OCI-LY3 (cell line): ENCODE data around the gene LSR.

Experiments
- EZH2phosphoT487 ChIP-seq: fragments of 200-600 bp; shearing (Covaris generic); IDR thresholded peaks from 2 replicates; pipeline ENCODE4 v1.6.1; 2018; ENCODE audit warnings: antibody characterized with exemption, mixed run types, low read depth
- TF ChIP-seq, protein P1 (sequence below): fragments of 200-600, 300-600 bp; sonication (generic); IDR thresholded peaks from 2 replicates; pipeline ENCODE4 v1.5.1; 2014; ENCODE audit warnings: antibody characterized with exemption, low read length, low read depth

DNA sequence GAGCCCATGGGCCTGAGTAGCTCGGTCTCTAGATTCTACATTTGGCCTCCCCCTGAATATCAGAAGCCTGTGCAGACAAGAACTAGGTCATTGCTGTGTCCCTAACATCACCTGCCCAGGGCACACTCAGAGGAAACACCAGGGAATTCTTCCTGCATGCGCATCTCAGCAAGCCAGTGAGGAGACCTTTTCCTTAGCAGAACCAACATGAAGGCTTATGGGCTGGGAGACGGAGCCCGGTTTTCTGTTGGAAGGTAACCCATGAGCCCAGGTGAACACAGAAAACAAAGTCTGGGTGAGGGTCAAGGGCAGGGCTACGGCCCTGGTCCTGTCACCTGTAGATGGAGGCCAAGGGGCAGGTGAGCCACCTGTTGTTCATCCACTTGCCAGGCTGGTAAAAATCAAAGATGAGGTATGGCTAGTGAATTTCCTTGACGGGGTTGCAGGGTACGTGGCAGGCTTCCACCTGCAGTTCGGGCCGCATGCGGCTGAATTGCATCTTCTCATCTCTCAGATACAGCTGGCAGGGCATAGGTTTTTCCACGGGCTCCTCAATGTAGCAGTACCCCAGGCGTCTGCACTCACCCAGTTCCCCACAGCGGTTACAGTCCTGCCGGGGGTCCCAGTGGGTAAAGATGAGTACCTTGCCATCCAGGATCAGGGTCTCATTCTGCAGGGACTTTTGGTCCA is 16.7 kb upstream of the LSR start:
- no peak for TF ChIP-seq EZH2phosphoT487
- TF ChIP-seq, protein P1, sequence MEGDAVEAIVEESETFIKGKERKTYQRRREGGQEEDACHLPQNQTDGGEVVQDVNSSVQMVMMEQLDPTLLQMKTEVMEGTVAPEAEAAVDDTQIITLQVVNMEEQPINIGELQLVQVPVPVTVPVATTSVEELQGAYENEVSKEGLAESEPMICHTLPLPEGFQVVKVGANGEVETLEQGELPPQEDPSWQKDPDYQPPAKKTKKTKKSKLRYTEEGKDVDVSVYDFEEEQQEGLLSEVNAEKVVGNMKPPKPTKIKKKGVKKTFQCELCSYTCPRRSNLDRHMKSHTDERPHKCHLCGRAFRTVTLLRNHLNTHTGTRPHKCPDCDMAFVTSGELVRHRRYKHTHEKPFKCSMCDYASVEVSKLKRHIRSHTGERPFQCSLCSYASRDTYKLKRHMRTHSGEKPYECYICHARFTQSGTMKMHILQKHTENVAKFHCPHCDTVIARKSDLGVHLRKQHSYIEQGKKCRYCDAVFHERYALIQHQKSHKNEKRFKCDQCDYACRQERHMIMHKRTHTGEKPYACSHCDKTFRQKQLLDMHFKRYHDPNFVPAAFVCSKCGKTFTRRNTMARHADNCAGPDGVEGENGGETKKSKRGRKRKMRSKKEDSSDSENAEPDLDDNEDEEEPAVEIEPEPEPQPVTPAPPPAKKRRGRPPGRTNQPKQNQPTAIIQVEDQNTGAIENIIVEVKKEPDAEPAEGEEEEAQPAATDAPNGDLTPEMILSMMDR = no peak
